Stimulated activated CD4-positive, alpha-beta T cell treated with anti-CD3 and anti-CD28 coated beads, Interleukin-1b, Interleukin-23, amount 100 ng/mL, for 4 hours (primary cell): ENCODE data around the gene CAPS.

ENCODE experiments used
- DNase-seq, 2 donors: peaks; one replicate each; pipeline ENCODE4 v3.0.0-alpha.2; 2020; ENCODE audit warnings: low read depth in 2 of 2

CAPS gene

DNA sequence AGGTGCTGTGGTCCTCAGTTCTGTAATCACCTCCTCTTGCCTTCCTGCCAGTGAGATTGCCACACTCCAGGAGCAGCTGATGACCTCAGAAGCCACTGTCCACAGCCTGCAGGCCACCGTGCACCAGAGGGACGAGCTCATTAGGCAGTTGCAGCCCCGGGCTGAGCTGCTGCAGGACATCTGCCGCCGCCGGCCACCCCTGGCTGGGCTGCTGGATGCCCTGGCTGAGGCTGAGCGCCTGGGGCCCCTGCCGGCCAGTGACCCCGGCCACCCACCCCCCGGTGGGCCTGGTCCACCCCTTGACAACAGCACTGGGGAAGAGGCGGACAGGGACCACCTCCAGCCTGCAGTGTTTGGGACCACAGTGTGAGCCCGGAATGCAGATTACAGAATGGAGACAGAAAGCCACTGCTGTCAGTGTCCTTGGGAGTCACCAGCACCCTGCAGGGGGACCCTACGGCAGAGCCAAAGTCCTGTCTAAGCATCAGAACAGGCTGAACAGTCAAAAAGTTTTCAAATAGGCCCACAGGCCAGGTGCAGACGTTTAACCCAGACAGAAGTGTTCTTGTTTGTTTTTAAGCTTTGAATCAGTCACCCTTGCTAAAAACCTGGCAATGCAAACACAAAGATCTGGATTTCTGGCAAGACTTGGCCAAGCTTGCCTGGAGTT is 5.1 kb upstream of the CAPS start:
- DNase-seq = no peak

DNA sequence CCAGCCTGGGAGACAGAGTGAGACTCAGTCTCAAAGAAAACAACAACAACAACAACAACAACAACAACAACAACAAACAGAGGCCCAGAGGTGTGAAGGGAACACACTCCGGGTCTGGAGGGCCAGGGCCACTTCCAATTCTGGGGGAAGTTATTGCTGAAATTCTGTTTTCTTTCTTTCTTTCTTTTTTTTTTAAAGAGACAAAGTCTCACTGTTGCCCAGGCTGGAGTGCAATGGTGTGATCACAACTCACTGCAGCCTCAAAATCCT is 3.5 kb upstream of the CAPS start:
- no peak for DNase-seq

DNA sequence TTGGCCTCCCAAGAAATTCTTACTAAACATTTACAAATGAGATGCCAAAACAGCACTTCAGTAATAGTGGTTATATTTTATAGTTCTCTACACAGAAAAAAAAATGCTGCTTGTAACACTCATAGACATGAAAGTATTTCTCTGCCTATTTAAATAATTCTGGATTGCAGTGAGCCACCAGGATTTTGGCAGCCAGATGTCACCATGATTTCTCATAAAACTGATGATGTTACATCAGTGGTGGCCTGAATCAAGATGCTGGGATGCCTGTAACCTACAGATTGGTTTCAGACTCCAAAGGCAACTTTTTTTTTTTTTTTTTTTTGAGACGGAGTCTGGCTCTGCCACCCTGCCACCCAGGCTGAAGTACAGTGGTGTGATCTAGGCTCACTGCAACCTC is 2.7 kb upstream of the CAPS start:
- DNase-seq = no peak

DNA sequence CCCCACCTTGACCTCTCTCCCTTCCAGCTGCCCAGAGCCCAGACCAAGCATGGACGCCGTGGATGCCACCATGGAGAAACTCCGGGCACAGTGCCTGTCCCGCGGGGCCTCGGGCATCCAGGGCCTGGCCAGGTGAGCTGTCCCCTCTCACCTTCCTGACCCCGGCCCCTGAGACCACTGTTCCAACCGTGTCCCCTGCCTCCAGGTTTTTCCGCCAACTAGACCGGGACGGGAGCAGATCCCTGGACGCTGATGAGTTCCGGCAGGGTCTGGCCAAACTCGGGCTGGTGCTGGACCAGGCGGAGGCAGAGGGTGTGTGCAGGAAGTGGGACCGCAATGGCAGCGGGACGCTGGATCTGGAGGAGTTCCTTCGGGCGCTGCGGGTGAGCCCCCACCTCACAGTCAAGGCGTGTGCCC is 312 bp downstream of the CAPS start:
- DNase-seq = no peak

DNA sequence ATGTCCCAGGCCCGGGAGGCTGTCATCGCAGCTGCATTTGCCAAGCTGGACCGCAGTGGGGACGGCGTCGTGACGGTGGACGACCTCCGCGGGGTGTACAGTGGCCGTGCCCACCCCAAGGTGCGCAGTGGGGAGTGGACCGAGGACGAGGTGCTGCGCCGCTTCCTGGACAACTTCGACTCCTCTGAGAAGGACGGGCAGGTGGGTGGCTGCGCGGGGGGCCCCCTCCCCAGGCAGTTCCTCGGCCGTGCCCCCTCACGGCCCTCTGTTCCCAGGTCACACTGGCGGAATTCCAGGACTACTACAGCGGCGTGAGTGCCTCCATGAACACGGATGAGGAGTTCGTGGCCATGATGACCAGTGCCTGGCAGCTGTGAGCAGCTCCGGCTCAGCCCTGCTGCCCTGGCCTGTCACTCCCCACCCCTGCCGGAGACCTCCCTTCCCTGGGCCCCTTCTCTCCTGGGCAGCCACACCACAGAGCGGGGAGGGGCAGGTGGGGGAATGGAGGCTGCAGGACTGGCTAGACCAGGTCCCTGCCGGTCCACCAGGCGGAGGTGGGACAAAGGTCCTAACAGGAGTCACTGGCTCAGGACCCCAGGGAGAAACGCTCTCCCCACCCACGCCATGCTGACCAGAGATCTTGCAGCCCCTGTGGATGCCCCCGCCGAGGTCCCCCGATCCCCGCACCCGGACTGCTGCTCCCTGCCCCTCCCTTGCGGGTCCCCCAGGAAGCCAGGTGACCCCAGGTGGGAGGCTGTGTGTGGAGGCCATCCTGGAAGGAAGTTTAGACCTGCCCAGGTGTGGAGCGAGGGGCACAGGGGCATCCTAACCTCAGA is 1.1 kb downstream of the CAPS start:
- no peak for DNase-seq

DNA sequence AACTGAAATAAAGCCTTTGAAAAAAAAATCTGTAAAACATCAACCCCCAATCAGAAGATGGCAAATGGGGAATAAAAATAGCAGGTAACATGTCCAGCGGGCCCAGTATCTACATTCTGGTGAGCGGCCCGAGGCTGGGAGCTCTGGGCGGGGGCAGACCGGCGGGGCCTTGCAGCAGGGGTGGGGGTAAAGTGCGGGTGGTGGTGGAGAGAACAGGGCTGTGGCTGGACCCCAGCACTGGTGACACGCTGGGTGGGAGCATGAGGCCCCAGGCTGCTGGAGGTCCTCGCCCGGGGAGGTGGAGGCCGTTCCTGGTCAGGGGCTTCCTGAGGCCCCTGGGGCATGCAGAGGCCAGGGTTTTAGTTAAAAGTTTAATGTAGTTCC is 1.7 kb downstream of the CAPS start:
- DNase-seq = no peak

DNA sequence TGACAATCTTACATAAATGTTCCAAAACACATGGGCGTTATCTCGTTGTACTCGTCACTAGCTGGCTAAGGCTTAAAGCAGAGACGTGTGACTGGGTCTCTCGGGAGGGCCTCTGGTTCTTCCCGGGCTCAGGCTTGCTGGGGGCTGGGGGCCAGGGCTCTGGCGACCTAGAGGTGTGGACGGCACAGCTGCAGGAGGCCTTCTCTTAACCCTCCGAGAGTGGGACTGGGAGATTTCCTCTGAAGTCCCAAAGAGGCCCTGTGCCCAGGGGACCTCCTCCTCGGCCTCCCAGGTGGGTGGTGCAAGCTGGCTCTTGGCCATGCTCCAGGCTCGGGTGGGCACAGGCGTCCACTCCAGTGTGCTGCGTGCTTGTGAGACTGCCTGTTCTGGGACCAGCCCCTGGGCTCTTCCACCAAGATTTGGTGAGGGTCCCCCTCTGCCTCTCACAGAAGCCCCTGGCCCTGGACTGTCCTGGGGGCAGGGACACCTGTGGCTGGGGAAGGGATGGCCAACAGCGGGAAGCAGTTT is 2.2 kb downstream of the CAPS start:
- DNase-seq = no peak

DNA sequence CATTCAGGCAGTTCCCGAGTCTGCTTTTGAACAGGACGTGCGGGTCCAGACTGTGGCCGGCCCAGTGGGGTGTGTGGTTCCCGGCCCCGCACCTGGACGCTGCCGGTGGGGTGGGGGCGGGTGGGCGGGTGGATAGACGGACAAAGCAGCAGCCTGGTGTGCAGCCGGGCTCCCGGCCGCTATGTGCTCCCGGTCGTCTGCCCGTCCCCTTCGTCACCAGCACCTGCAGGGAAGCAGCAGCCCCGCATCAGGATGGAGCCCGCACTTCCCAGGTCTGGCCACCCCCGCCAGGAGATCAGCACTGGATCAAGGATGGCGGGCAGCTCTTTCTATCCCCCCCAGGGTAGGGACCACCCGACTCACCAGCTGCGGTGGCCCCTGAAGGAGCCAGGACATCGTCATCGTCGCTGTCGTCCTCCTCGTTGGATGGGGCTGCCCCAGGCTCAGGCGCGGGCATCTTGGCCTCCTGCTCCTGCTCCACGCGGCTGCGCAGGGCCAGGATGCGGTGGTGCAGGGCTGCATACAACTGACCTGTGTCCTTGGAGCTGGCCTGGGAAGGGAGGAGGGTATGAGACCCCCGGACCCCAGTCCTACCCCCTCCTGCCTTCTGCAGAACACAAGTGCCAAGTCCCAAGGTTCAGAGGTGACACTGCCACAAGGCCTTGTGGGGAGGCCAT is 3.5 kb downstream of the CAPS start:
- DNase-seq = no peak

DNA sequence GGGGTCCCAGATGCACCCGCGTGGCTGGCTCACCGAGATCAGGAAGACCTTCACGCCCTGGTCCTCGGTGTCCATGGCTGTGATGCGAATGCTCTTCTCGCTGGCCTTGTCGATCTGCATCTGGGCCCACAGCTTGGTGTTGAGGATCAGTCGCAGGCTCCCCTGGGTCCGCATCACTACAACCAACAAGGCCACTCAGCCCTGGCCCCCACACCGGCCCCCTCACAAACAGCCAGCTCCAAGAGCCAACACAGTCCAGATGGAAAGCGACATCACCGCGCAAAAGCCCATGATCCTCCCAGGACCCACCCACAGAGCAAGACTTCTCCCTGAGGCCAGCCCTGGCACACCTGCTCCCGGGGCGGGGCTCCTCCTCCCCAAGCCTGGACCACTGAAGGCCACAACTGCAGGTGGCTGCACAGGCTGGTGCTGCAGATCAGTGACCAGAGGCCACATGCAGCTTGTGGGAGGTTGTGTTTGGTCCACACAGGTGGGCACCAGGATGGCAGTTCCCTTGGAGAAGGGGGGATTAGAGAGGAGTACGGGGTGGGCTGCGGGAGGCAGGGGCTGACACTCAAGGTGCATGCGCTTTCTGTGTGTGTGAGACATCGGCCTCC is 4.5 kb downstream of the CAPS start:
- DNase-seq = no peak

DNA sequence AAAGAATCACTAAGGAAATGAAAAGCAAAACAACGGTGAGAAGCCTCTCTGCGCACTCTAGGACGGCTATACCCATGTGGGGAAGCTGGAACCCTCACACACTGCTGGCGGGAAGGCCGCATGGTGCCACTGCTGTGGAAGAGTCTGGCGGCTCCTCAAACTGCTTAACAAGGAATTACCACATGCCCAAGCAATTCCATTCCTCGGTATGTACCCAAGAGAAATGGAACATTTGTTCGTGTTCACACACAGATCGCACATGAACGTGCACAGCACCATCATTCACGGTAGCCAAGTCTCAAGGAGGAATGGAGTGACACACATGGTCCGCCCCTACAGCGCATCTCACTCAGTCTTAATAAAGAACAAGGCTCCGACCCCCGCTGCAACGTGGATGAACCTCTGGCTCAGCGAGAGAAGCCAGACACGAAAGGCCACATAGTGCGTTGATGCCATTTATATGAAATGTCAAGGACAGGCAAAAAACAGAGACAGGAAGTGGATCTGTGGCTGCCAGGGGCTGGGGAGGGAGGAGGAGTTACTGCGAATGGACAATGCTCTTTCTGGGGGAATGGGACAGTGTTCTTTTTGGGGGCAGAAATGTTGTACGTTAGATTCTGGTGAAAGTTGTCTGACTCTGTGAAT is 7.6 kb downstream of the CAPS start:
- no peak for DNase-seq

DNA sequence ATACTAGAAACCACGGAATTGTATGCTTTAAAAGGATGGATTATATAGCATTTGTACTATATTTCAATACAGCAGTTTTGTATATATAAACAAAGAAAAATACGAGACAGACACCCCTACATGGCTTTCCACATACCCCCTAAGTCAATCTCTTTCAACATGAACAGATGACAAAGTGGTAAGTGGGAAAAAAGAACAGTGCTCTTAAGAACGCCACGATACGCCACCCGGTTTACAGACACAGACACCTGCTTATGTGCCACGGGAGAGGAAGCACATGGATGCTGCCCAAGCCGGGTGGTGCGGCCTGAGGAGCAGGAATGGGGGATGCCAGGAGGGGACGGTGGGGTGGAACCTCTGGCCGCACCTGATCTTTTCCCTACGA is 8.1 kb downstream of the CAPS start:
- no peak for DNase-seq

DNA sequence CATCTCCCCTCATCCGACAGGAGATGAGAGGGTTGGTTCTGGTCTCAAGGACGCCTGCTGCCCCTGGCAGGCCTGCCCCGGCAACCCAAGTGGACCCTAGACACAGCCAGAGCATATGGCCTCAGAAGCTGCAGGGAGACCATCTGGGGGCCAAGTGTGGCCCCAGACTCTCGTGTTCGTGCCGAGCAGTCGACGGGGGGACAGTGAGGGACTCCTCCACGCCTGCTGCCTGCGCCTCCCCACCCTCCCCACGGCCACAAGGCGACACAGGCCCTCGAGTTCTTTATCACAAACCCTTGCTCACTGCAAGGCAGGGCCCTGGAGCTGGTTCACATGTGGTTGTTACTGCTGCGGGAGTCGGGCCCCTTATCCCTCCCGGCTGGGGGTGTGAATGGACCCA is 9.3 kb downstream of the CAPS start:
- no peak for DNase-seq

DNA sequence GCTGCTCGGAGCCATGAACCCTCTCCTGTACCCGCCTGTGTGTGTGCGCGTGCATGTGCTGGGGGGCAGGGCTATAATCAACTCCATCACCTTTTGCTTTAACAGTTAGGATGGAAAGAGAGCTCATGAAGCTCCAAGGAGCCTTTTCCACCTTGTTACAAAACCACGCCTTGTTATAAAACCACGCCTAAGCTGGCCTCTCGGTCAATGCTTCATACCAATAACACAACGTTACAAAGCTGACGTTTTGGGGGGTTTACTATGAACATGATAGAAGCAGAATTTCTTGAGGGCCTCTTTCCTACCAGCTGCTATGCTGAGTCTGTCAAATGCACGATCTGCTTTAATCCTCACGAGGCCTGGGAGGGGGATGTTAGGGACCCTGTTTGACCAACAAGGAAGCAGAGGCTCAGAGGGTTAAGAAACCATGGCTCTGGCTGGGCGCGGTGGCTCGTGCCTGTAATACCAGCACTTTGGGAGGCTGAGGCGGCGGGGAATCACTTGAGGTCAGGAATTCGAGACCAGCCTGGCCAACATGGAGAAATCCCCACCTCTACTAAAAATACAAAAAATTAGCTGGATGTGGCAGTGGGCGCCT is 11.9 kb downstream of the CAPS start:
- no peak for DNase-seq

DNA sequence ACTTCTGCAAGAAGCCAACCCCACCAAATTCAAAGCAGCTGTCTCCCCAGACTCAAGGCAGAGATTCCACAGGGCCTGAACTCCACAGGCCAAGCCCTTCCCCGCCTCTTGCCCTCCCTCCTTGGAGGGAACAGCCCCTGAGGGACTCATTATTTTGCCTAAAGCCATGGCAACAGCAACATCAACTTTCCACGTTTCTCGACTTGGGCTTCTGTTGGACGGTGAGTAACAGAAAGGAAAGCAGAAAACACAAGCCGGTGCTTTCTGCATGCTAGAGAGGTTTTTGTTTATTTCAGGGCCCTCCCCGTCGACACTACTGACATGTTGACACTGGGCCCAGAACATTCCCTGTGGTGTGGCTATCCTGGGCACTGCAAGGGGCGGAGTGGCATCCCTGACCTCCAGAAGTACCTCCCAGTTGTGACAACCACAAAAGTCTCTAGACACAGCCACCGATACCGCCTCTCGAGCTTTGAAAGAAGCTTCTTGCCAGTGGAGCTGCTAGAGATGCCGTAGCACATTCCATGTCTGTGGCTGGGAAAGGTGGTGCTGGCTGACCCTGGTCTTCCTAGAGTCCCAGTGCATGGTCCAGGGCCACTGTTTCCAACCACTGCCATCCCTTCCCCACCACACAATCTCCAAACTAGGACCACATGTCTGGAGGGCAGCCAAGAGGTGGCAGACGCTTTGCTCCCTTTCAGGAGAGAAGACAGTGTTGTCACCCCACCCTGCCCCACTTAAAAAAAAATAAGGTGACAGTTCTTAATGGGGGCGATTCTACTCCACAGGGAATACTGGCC is 12.8 kb downstream of the CAPS start:
- no peak for DNase-seq

DNA sequence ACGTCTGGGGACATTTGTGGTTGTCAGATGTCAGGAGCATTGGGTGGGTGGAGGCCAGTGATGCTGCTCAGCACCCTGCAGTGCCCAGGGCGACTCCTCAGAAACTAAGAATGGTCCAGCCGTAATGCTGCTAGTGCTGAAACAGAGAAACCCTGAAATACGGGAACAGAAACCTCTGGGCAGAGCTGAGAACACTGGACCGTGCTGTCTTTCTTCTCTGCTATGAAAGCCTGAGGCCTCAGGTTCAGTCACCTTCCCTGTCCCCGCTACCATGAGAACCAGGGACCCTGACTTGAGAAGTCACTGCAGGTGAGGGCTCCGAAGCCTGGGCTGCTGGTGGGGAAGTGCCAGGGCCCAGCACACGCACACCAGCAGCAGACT is 13.4 kb downstream of the CAPS start:
- DNase-seq = no peak

DNA sequence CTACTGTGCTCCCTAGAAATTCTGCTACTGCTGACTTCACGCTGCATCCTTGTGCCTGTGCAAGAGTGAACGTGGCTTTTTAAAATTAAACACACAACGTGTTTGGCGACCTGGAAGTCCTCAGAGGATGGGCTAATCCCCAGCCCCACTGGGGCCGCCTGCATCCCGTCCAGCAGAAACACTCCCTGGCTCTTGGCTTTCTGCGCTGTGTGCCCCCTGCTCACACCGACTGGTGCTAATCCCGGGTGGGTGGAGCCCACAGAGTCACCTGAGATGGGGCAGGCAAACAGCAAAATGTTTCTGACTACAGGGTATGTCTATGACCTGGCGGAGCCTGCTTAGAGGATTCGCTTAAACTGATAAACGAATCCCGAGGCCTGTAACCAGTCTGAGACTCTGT is 15.1 kb downstream of the CAPS start:
- DNase-seq = no peak

DNA sequence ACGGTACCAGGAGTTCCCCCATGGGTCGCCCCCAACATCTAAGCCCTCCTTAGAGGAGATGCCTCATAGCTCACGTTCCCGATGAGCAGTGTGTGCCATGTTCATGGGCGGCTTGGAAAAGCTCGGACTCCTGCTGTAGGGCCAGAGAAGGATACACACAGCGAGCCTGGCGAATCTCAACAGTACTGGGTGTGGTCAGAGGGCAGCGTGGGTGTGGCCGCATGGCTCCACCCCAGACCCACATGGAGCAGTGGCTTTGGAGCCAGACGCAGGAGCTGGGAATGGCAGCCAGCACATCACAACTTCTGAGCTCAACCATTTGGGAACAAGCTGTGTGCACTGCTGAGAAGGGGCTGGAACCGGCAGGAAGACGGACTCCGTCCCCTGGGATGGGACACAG is 15.6 kb downstream of the CAPS start:
- no peak for DNase-seq

DNA sequence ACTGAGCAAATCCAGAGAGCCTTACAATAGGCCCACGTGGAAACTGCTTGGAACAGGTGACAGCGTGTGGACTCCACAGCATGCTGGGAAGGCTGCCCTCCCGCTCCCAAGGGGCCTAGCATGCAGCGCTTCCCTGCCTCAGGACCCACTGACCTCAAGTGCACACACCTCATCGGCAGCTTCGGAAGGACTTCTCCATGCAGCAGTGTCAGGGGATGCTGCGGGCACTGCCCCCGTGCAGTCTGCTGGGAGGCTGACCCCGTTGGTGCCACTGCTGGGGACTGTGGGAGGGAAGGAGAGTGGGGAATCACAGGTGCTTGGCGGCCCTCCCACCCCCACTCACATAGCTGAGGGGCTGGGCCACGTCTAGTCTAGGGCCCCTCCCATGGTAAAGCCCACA is 17.2 kb downstream of the CAPS start:
- DNase-seq = no peak

DNA sequence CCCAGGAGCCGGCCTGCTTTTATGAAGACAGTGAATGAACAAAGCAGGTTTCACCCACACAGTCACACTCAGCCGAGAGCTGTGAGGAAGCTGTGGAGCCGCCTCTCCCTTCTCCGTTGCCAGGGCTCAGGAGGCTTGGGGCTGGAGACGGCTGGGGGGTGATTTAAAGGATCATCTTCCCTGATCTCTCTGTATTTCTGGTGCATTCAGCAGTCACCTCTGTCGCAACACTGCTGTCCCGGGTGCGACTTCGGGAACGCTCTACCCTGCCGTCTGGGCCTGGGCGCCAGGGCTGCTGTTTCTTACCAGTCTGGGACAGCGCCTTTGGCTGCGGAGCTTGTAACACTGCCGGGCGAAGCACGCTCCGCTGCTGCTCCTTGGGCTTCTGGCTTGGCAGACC is 18.1 kb downstream of the CAPS start:
- DNase-seq = no peak

DNA sequence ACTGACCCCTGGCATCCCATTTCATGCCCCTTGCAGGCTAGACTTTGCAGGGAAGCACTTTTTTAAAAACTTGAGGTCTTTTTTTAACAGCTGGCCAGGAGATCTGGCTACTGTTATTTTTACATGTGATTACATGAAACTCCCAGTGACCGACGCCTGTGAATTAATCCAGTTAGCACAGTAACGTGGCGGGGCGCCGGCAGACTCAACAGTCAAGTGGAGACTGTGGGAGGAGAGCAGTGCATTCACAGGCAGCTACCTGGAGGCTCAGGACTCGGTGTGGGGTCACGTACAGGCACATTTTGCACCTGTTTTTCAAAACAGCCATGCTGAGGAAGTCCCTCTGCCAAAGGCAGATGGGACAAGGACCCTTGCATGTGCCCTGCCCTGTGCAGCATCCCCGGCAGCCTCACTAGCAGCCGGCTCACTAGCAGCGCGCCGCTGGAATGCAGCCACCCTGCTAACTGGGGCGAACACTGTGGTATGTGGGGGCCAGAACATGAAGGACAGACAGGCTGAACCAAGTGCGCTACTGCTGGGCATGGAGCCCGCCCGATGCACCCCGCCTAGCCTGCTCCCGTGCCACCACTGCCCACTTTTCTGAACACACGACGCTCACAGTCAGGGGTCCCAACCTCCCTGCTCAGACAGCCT is 18.7 kb downstream of the CAPS start:
- DNase-seq = no peak
